Hypothalamus (tissue), 51 donors: Measurements from ENCODE around the gene THAP5.

Experiments
- DNase-seq, 51 donors: peaks; one replicate each; lab custom pipeline; 2025; lab: John Stamatoyannopoulos, UW

The THAP5 gene, protein sequence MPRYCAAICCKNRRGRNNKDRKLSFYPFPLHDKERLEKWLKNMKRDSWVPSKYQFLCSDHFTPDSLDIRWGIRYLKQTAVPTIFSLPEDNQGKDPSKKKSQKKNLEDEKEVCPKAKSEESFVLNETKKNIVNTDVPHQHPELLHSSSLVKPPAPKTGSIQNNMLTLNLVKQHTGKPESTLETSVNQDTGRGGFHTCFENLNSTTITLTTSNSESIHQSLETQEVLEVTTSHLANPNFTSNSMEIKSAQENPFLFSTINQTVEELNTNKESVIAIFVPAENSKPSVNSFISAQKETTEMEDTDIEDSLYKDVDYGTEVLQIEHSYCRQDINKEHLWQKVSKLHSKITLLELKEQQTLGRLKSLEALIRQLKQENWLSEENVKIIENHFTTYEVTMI

DNA sequence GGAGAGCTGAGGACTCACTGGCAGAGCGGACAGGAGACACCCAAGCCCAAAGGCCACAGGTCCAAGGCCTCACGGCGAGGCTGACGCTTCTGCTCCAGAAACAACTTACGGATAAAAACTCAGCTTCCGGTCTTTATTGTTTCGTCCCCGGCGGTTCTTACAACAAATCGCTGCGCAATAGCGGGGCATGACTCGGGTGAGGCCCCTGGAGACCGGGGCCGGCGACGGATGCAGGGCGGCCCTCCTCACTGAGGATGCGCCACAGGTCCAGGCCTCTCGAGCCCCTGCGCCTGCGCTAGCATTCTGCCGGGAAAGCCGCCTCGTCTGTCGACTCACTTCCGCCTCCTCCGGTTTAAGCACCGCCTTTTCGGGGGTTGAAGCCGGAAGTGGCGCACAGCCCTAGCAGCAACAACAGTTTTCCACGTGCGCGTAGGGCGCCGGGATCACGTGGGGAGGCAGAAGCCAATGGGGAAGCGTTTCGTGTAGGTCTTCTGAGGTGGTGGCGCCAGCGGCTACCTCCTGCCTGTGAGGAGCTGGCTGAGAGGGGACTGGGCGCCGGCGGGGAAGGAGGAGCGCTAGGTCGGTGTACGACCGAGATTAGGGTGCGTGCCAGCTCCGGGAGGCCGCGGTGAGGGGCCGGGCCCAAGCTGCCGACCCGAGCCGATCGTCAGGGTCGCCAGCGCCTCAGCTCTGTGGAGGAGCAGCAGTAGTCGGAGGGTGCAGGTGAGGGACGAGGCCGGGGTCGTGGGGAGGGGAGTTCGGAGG, at the start of gene THAP5, which contains the start of gene DNAJB9:
THAP5 (minus strand) TSS at position 326 of the 765 bp plus-strand sequence; CDS start at position 189, 137 bp downstream.
DNAJB9 (plus strand) TSS at position 494 of the 765 bp plus-strand sequence. CDS start 1,853 bp downstream, outside the sequence.
- DNase-seq: peak; percentile 87 to 100 (median 99)

DNA sequence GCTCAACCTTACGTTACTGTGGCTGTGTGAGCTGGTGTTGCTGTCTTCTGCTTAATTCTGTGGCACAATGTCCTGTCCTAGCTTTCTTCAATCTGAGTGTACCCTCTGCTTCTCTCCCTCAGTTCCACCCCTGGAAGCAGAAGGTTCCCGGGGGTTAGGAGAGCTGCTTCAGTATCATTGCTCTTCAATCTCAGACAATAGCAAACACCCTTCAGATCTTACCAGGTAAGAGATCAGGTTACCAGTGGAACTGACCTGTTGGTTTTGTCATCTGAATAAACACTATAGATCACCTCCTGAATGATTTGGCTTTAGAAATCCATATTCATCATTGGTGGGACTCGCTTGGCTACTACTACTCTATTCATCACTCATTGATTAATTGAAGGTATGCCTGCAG, 48.5 kb upstream of the THAP5 start:
- no peak for DNase-seq

DNA sequence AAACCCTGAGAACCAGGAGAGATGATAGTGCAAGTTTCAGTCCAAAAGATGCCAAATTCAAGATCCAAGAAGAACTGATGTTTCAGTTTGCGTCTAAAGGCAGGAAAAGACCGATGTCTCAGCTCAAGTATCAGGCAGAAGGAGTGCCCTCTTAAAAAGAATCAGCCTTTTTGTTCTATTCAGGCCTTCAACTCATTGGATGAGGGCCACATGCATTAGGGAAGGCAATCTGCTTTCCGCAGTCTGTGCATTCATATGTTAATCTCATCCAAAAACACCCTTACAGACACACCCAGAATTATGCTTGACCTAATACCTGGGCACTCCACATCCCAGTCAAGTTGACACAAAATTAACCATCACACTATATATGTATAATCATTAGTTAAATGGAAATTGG, 45.4 kb upstream of the THAP5 start:
- DNase-seq: no peak

DNA sequence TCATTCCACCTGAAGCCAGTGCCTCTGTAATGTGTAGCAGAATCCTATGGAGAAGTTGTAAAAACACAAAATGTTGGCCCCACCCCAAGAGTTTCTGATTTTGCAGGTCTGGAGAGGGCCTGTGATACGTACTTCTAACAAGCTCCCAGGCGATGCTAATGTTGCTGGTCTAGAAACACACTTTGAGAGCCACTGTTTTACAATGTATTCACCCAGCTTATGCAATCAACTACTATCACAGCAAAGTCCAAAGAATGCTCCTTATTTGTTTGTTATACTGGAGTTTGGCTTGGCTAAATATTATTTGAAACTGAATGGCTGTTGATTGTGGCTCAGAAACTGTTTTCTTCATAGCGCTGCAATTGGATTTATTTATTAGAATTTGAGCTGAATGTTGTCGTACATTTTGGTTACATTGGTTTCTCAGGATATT, 44.5 kb upstream of the THAP5 start:
- DNase-seq: no peak

DNA sequence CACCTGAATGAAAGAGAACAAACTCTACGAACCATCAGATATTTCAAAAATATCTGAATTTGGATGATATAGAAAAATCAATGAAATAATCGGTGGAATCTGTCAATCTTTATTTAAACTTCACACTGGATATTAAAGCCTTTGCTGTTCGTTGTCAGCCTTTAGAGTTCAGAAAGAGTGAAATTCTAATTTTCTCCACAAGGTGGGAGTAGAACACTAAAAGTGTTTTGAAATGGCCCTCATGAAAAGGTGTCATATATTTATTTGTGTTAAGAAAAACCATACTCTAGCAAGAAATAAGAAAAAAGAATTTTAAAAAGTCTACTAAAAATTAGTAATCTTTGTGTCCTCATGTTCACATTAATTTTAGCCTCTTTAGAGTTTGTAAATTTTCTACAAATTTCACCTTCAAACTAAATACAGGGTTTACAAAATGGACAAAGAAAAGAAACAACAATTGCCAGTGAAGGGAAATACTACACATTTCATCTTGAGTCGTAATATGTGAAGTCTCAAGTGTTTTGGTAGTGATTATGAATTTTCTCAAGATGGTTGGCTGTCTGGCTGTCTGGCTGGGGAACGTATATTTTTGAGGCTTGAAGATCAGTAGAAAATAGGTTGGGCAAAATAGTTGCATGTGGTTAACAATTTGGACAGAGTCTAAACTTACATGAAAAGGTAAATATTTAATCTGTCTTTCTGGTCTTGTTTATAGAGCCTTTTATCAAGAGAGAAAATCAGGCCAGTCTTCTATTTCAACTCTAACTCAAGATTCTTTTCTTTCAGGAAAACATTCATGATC, 43.8 kb upstream of the THAP5 start:
- DNase-seq: peak in 1 of 51 donors; percentile 24

DNA sequence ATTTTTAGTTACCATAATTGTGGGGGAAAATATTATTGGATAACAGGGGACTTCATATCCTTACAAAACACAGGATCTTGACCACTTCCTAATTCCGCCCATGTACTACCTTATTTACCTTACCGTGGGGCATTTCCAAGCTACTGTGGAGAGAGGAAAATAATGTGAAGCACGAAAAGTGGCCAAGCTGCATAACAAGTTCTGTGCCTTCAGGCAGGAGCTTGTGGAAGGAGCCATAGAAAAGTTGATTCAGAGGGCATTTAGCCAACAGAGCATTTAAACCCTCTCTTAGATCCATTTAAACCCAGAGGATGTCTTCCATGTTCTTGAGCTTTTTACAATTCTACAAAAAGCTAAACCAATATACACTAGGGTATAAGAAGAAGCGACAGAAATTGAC, 41.8 kb upstream of the THAP5 start:
- DNase-seq: no peak

DNA sequence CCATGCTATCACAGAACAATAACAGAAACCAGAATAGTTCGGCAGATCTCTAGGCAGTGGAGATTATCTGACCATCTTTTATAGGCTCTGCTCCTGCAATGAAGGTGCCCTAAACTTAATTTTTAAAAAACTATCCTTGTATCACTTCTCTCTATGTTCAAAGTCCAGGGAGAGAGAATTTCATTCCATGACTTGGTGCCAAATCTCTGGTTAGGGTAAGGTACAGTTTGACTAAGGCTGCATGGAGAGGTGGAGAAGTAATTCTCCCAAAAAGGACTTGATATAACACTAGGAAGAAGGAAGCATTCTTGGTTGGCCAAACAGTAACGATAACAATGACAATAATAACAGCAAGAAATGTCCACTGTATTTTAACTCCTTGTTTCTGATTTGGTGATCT, 40.1 kb upstream of the THAP5 start:
- DNase-seq: no peak

DNA sequence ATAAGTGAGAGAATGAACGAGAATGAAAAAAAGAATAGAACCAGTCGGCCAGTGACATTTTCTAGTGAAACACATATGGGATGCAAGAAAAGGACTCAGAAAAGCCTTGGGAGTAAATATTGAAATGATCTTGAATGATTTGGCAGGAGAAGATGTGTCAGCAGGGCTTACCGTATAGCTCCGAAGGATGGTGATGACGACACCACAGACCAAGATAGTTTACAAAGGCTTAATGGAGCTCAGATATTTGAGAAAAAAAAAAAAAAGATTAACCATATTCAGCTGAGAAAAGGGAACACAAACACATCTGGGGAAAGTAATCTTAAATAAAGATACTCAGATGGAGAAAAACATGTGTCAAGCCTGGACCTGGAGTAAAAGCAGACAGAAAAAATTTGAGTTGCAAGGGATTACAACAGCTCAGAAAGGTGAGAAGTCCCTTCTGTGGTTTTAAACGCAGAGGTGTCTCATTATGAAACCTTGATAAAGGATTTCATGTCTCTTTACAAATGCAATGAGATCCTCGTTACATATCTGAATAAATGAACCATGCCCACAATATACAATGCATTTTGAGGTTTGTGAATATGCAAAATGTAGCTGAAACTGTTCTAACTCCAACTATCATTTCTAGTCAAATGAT, 36.2 kb upstream of the THAP5 start:
- no peak for DNase-seq

DNA sequence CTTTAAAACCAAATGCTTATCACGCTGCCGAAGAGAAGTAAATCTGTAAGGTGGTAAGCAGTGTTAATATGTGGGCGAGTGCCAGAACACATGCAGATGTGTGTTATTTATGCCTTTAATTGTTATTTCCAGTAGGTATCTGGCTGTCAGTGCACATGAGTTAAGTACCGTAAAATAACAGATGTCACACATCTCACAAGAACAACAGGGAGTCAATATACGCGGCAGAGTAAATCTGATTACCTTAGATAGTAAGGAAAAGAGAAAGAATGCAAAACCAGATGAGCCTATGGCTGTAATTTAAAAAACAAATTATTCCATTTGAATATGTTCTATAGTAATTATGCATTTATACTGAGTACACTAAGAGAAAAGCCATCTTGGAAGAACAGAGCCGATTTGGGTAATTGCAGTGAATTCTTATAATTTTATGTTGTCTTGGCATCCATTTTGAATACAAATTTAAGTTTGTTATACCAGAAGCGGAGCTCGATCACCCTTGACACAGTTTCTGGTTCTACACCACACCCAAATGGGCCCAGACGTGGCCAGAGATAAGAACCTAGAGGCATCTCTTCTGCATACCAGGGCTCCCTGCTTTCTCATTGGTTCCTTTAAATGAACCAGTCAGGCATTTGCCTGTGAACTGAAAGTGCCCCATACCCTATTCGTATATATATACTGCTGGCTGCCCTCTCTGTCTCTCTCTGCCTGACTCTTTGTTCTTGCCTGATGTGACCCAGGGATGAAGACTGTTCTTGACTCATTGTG, 35.0 kb upstream of the THAP5 start:
- DNase-seq: no peak

DNA sequence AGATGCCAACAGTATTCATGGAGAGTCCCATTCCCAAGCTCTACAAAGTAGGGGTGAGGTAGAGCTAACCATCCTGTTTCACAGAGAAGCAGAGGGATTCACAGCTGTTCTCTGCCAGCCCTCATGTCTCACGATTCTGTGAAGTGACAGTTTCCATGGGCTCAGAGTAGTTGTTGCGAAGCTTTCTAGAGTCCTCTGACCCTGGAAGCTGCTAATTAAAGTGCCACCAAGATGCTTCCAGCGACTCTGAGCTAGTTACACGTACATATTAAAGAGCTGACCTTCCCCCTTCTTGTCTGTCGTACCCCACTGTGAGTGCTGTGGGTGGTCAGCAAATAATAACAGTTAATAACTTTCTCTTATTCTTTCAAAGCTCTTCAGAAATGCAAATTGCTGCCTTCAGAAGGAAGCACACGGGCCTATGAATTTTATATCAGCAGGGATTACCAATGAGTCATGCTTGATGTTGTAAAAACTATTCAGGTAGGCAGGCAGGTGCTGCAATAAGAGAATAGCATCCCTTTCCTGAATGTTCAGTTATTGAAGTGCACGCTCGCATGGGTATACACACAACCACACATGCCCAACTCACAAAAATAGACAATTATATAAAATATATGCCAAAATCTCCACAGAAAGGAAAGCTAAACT, 34.3 kb upstream of the THAP5 start:
- DNase-seq: peak in 1 of 51 donors; percentile 9

DNA sequence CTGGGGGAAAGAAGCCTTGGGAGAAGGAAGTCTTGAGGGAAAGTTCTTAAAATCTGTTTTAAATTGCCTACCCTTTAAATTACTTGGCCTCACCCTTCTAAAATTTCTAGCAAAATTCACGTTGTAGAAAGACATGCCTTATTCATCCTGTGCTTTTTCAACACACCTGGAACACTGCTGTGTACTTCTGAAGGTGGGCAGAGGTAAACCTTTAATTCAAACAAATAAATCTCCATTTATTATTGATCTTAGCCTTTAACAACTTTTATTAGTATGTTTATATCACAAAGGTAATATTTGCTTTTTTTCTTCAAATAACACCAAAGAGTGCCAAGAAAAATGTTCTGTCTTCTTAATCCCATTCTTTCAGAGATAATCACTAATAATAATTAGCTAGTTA, 30.9 kb upstream of the THAP5 start:
- no peak for DNase-seq

DNA sequence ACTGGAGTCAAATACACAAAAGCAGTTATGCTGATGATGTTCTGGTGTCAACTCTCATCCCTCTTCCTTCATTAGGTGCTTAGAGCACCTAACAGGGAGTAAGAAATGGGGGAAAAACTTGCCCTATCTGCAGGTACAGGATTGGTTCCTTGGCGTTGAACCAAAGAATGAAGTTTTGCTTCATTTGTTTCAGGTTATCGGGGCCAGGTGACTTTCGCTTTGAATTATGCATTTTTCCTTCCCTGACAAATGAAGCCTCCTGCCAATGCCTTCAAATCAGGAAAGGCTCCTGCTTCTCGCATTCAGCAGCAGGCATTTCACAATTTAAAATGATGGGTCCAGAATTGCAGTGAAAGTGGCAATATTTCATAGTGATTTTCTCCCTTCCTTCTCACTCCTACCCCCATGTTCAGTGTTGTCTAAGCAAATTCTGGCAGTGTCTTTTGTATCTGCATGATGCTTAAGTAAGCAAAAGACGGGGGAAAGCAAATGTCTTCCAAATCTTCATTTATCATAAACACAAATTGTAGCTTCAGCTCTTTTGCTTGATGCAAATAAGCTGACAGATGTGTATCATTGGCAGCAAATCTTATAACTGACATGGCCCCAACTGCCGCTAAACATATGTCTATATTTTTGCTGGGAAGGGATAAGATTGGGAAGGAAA, 29.5 kb upstream of the THAP5 start:
- DNase-seq: no peak

DNA sequence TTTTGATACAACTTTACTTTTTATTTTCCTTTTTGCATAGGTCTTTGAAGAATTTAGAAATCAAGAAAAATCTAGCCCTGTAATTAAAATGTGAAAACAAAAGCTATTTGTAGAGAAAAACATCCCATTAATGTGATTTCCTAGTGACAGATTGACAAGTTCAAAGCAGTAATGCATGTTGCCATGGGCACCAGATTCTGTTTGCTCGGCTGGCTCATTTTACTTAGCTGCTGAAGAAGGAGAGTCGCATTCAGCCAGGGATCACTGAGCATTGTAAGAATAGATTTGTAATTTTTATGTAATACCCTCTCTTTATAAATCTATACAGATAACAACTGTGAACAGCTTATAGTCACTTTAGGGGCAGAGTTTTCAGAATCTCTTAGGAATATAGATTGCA, 28.6 kb upstream of the THAP5 start:
- peak in 5 of 51 donors; percentile 2 to 22 (median 2) for DNase-seq

DNA sequence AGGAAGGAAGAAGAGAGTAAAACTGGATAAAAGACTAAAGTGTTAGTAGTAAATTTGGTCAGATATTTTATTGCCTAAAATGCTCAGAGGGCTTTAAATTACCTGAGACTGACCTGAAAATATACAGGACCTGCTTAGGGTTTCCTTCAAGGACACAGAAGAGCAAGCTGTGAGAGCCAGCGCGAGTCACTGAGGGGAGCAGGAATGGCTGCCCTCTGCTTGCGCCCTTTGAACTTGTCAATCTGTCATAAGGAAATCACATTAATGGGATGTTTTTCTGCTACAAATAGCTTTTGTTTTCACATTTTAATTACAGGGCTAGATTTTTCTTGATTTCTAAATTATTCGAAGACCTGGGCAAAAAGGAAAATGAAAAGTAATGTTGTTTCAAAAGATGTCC, 27.1 kb upstream of the THAP5 start:
- DNase-seq: no peak

DNA sequence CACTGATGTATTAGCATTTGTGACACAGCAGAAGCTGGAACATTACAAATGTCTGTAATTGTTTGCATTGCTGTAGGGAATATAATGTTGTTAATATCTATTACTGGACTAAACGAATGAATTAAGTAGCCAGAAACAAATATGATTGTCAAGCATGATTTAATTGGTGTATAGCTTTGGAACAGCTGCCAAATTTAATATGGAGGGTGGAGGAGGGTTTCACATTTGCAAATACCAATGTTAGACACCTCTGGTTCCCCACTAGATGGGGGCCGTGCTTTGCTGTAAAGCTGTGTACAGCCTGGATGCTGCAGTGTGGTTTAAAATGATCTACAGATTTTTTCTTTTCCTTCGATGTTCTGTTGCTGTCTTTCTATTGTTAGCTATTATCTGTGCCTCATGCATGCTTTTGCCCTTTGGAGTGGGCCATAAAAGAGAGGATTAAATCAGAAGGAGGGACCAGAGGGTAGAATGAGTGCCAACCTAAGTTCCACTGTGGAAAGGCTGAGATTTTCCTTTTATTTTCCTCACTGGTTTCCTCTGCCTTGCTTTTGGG, 23.2 kb upstream of the THAP5 start:
- DNase-seq: peak in 16 of 51 donors; percentile 2 to 50 (median 12)

DNA sequence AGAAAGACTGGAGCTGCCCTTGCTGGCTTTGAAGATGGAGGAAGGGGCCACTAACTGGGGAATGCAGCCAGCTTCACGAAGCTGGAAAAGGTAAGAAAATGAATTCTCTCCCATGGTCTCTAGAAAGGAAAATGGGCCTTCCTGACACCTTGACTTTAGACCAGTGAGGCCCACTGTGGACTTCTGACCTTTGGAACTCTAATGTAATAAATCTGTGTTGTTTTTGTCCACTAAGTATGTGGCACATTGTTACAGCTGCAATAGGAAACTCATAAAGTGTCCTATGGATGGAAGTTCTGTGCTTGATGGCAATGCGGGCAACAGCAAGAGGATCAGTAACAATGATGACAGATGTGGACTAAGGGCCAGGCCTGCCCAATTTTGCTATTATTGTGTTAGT, 21.1 kb upstream of the THAP5 start:
- no peak for DNase-seq

DNA sequence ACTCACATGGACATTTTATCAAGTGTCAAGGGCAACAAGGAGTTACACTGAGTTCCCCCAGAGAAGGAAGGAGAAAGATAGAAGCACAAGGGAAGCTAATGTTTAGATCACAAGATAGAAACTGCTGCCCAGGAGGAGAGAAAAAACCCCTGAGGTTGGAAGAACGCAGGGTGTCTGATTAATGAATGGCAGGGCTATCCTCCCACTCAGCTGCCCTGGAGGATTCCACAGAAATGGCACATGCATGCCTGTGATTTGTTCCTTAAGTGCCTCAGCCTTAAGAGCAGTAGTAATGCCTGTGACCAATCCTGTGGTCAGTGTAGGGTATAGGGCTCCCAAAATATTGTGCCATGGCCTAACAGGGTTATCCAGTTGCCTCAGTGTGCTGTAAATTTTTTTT, 20.4 kb upstream of the THAP5 start:
- no peak for DNase-seq

DNA sequence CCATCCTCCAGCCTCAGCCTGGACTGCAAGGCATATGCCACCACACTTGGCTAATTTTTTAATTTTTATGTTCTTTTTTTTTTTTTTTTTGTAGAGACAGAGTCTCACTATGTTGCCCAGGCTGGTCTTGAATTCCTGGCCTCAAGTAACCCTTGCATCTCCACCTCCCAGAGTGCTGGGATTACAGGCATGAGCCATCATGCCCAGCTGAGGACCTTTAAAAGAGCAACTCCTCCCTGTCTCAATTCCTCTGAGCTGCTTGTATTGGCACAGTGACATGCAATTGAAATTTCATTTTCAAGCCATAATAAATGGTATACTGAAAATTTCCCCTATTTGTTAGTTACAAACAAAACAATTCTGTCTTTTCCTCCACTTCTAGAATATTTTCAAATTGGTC, 19.7 kb upstream of the THAP5 start:
- DNase-seq: no peak
